Keratinocyte (primary cell): ENCODE results near the gene NOX5. TPM values are rescaled to one million over a fixed set of nuclear protein-coding genes. Genes with fewer than 3 reads are reported as not detected.

ENCODE experiments used
- DNase-seq: peaks from one replicate; pipeline ENCODE4 v3.0.0-alpha.2; 2011; ENCODE audit warnings: low read depth, missing footprints, low spot score
- FAIRE-seq: peaks from 2 replicates; lab custom pipeline; 2011; peaks lifted over from hg19 to GRCh38; lab: Jason Lieb, UNC
- H2AFZ ChIP-seq: 2 replicates; pipeline ENCODE4 v1.6.0; 2012; ENCODE audit warnings: low read length, control low read depth, inconsistent platforms; ENCODE audit not compliant: control insufficient read depth
- H3K27ac ChIP-seq: 2 replicates; pipeline ENCODE4 v1.5.1; 2011; ENCODE audit warnings: low read length; ENCODE audit not compliant: control insufficient read depth, insufficient read depth
- H3K27me3 ChIP-seq: 3 replicates; pipeline ENCODE4 v1.6.0; 2011; ENCODE audit warnings: low read length; ENCODE audit not compliant: control insufficient read depth, insufficient read depth; ENCODE audit errors: extremely low read depth
- H3K36me3 ChIP-seq, 2 experiments: 2 replicates in 1 of 2; 3 replicates in 1 of 2; pipeline ENCODE4 v1.5.1; 2011; ENCODE audit warnings: low read length in 2 of 2, mild to moderate bottlenecking in 1 of 2; ENCODE audit not compliant: control insufficient read depth in 2 of 2, insufficient read depth in 2 of 2; ENCODE audit errors: extremely low read depth in 1 of 2
- H3K4me1 ChIP-seq: 3 replicates; pipeline ENCODE4 v1.5.1; 2011; ENCODE audit warnings: low read length; ENCODE audit not compliant: control insufficient read depth, insufficient read depth; ENCODE audit errors: extremely low read depth
- H3K4me2 ChIP-seq: 3 replicates; pipeline ENCODE4 v1.6.0; 2011; ENCODE audit warnings: low read depth, low read length; ENCODE audit not compliant: control insufficient read depth, insufficient read depth; ENCODE audit errors: extremely low read depth
- H3K4me3 ChIP-seq, 3 experiments: fragments of 200-600 bp in 1 of 3; sonication (generic) in 1 of 3; 2 replicates in 2 of 3; 3 replicates in 1 of 3; pipeline ENCODE4 v1.5.1; 2011 to 2016; ENCODE audit warnings: low read length in 3 of 3, mild to moderate bottlenecking in 3 of 3, control low read depth in 2 of 3, inconsistent platforms in 1 of 3, low read depth in 1 of 3, mixed read lengths in 1 of 3, mixed run types in 1 of 3, moderate library complexity in 1 of 3; ENCODE audit not compliant: control insufficient read depth in 2 of 3, insufficient read depth in 2 of 3; ENCODE audit errors: extremely low read depth in 1 of 3
- H3K79me2 ChIP-seq: 2 replicates; pipeline ENCODE4 v1.6.0; 2012; ENCODE audit warnings: low read length; ENCODE audit not compliant: control insufficient read depth, insufficient read depth
- H3K9ac ChIP-seq: 3 replicates; pipeline ENCODE4 v1.6.0; 2011; ENCODE audit warnings: low read length; ENCODE audit not compliant: control insufficient read depth, insufficient read depth; ENCODE audit errors: extremely low read depth
- H3K9me1 ChIP-seq: 3 replicates; pipeline ENCODE4 v1.6.0; 2011; ENCODE audit warnings: low read length; ENCODE audit not compliant: control insufficient read depth, insufficient read depth; ENCODE audit errors: extremely low read depth
- H3K9me3 ChIP-seq: 2 replicates; pipeline ENCODE4 v1.5.1; 2012; ENCODE audit warnings: low read depth, low read length; ENCODE audit not compliant: control insufficient read depth
- H4K20me1 ChIP-seq: 3 replicates; pipeline ENCODE4 v1.6.0; 2011; ENCODE audit warnings: low read length; ENCODE audit not compliant: control insufficient read depth, insufficient read depth; ENCODE audit errors: extremely low read depth
- CTCF ChIP-seq, 3 experiments: IDR thresholded peaks in 1 of 3; conservative IDR thresholded peaks in 1 of 3; optimal IDR thresholded peaks in 1 of 3; 2 replicates in 2 of 3; 3 replicates in 1 of 3; pipeline versions ENCODE3 to v1.5.1; 2011; ENCODE audit warnings: low read length in 3 of 3, mild to moderate bottlenecking in 3 of 3, moderate library complexity in 2 of 3, control low read depth in 1 of 3, inconsistent platforms in 1 of 3; ENCODE audit not compliant: insufficient read depth in 2 of 3; ENCODE audit errors: extremely low read depth in 1 of 3
- EZH2 ChIP-seq: IDR thresholded peaks from one replicate; pipeline ENCODE4 v1.6.1; 2012; ENCODE audit warnings: inconsistent platforms, mild to moderate bottlenecking, low read length, moderate library complexity
- dilution Hi-C: fragments of 300-500 bp; cut with MboI; formaldehyde crosslinking; loops from one replicate; pipeline ENCODE4 v1.7.0; 2020; ENCODE audit warnings: low sequenced_read_pairs; ENCODE audit not compliant: extremely low pct_ligation_motif_present
- polyA plus RNA-seq, 5 experiments: library from polyadenylated mRNA; depleted of rRNA in 3 of 5; stranded (reverse) in 3 of 5; stranded (forward) in 1 of 5; unstranded in 1 of 5; fragments of >200 nt; gene quantifications; 1 replicate in 1 of 5; 2 replicates in 3 of 5; 3 replicates in 1 of 5; pipeline versions ENCODE4 v1.2.1 to v1.2.3, GENCODE V29; 2011 to 2012; ENCODE audit warnings: missing spikeins in 2 of 5, low read depth in 1 of 5, low replicate concordance in 1 of 5

Gene NOX5
- polyA plus RNA-seq, 1 donor (not counting 4 experiments of a cell fraction or from before 2014, with no cell fraction given) = 0.16 TPM

- Histone ChIP-seq H3K4me3 (no peak overlapping the region), H2AFZ (no peak overlapping the region), H3K36me3 (no peaks in the 10 kb centered on the region), H3K9ac (no peak overlapping the region), H3K27me3 (peaks cover 27% of the 10 kb centered on the region), H3K9me3 (no peaks in the 10 kb centered on the region), H3K9me1 (no peaks in the 10 kb centered on the region), H3K4me1 (peaks cover 26% of the 10 kb centered on the region), H3K4me2 (no peak overlapping the region), H3K27ac (no peak overlapping the region), H4K20me1 (no peaks in the 10 kb centered on the region), H3K79me2 (no peaks in the 10 kb centered on the region)
- no peak for DNase-seq
- no peak for TF ChIP-seq EZH2
- TF ChIP-seq CTCF (optimal IDR thresholded peaks at IDR 0.05 in 1 of 3, IDR thresholded peaks at IDR 0.05 in 1 of 3, conservative IDR thresholded peaks at IDR 0.05 in 1 of 3; ENCODE audit: extremely low read depth in 1 of 3, insufficient read depth in 2 of 3, low read length in 3 of 3) = no peak
- no peak for FAIRE-seq
- dilution Hi-C loops = no loop called here
These were observed 79.1 kb downstream of the NOX5 start for GRCh38 chr15:69093614-69094013.

GRCh38 chr15:69094124-69094921, 79.8 kb downstream of the NOX5 start:
- Histone ChIP-seq H3K9me1 (no peaks in the 10 kb centered on the region), H3K9me3 (no peaks in the 10 kb centered on the region), H3K27ac (no peak overlapping the region), H3K27me3 (peaks cover 27% of the 10 kb centered on the region), H3K9ac (no peak overlapping the region), H3K4me1 (peaks cover 26% of the 10 kb centered on the region), H2AFZ (no peak overlapping the region), H3K36me3 (no peaks in the 10 kb centered on the region), H3K79me2 (no peaks in the 10 kb centered on the region), H3K4me3 (no peak overlapping the region), H3K4me2 (no peak overlapping the region), H4K20me1 (no peaks in the 10 kb centered on the region)
- dilution Hi-C loops = no loop called here
- DNase-seq = no peak
- TF ChIP-seq EZH2 = no peak
- TF ChIP-seq CTCF (optimal IDR thresholded peaks at IDR 0.05 in 1 of 3, IDR thresholded peaks at IDR 0.05 in 1 of 3, conservative IDR thresholded peaks at IDR 0.05 in 1 of 3; ENCODE audit: extremely low read depth in 1 of 3, insufficient read depth in 2 of 3, low read length in 3 of 3) = no peak
- no peak for FAIRE-seq
